Activated naive CD8-positive, alpha-beta T cell treated with anti-CD3 and anti-CD28 coated beads, Interleukin-2, amount 10 ng/mL, durations not matched to agents 7 days and 5 days (primary cell): ENCODE measurements around the gene TBXAS1. TPM values are rescaled to one million over a fixed set of nuclear protein-coding genes. Genes with fewer than 3 reads are reported as not detected.

ENCODE experiments used
- ATAC-seq: fragments of 150-1000 bp; cut with Tn5 transposase; one replicate; pipeline ENCODE4 v1.10.0; 2021; ENCODE audit warnings: low read depth, moderate library complexity
- POLR2A ChIA-PET: fragments of 350-600 bp; sonication (Branson Sonifier 250); formaldehyde crosslinking; loops from one replicate; lab custom pipeline; 2021; ENCODE audit warnings: antibody characterized with exemption; lab: Charles Lee
- DNase-seq: peaks from one replicate; pipeline ENCODE4 v3.0.0; 2021
- H3K27ac Mint-ChIP-seq: one replicate; pipeline ENCODE4 v1.8.0; 2022; ENCODE audit warnings: mild to moderate bottlenecking, mixed read lengths
- H3K27me3 Mint-ChIP-seq: one replicate; pipeline ENCODE4 v1.8.0; 2022; ENCODE audit warnings: mild to moderate bottlenecking, moderate library complexity, mixed read lengths
- H3K36me3 Mint-ChIP-seq: one replicate; pipeline ENCODE4 v1.8.0; 2021; ENCODE audit warnings: mild to moderate bottlenecking, mixed read lengths
- H3K4me1 Mint-ChIP-seq: one replicate; pipeline ENCODE4 v1.8.0; 2021; ENCODE audit warnings: mixed read lengths
- H3K4me3 Mint-ChIP-seq: one replicate; pipeline ENCODE4 v1.8.0; 2022; ENCODE audit warnings: mild to moderate bottlenecking, moderate library complexity, mixed read lengths
- H3K9me3 Mint-ChIP-seq: one replicate; pipeline ENCODE4 v1.8.0; 2021; ENCODE audit warnings: mixed read lengths
- total RNA-seq, 2 experiments: library from RNA; stranded (reverse); gene quantifications; one replicate each; pipeline ENCODE4 v1.2.3, GENCODE V29; 2021

The TBXAS1 gene
- total RNA-seq, 2 experiments from 2014 or later, result 2.1 to 3.0 TPM

DNA sequence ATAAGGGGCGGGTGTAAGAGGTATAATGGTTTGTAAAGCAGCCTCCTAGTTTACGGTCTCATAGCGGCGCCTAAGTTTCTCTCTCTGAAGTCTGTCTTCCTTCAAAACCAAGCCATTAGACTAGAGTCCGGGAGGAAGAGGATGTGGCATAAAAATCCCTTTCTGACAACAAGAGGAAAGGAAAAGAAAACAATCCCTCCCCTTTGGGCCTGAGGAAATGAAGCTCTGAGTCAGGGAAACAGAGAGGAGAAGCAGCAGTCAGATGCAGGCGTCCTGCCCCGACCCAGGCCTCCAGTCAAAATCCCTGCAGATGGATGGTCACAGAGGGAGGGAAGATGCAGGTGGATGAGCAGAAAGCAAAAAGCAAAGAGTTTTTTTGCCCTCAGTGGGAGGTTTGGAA is 210.0 kb downstream of the TBXAS1 start:
- Mint-ChIP-seq H3K4me1 (peaks cover 37% of the 10 kb centered on the region), H3K4me3 (no peak overlapping the region), H3K27me3 (no peaks in the 10 kb centered on the region), H3K27ac (peak overlapping the region; percentile 49), H3K36me3 (peaks cover 43% of the 10 kb centered on the region), H3K9me3 (no peaks in the 10 kb centered on the region)
- ATAC-seq (no peak), DNase-seq (no peak)
- POLR2A ChIA-PET, result interaction anchor here (1.3 kb wide), 1 partner anchor 24 kb away, joined by 3 read pairs; the partner anchor contains the start of gene PARP12

DNA sequence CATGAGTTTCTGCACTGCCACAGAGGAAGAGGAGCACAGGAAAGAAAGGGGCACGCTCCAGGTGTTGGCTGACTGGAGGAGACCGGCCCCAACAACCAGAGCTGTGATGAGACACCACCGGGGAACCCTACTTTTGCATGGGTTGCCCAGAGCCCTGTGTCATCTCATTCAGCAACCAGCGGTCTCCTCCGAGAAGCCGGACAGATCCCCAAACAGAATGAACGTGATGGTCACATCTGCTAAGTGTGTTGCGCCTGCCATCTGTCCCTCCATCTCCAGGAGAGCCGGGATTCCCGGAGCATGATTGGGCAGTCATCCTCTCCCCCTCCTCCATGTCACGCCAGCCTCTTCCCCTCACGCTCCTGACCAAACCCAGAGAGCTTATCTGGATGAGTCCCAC is 210.8 kb downstream of the TBXAS1 start:
- Mint-ChIP-seq H3K4me1 (peaks cover 37% of the 10 kb centered on the region), H3K36me3 (peaks cover 42% of the 10 kb centered on the region), H3K9me3 (no peaks in the 10 kb centered on the region), H3K27me3 (no peaks in the 10 kb centered on the region), H3K27ac (peak overlapping the region; percentile 11), H3K4me3 (no peak overlapping the region)
- ATAC-seq (no peak), DNase-seq (no peak)
- POLR2A ChIA-PET, result interaction anchor here (1.3 kb wide), 1 partner anchor 23 kb away, joined by 3 read pairs; the partner anchor contains the start of gene PARP12

DNA sequence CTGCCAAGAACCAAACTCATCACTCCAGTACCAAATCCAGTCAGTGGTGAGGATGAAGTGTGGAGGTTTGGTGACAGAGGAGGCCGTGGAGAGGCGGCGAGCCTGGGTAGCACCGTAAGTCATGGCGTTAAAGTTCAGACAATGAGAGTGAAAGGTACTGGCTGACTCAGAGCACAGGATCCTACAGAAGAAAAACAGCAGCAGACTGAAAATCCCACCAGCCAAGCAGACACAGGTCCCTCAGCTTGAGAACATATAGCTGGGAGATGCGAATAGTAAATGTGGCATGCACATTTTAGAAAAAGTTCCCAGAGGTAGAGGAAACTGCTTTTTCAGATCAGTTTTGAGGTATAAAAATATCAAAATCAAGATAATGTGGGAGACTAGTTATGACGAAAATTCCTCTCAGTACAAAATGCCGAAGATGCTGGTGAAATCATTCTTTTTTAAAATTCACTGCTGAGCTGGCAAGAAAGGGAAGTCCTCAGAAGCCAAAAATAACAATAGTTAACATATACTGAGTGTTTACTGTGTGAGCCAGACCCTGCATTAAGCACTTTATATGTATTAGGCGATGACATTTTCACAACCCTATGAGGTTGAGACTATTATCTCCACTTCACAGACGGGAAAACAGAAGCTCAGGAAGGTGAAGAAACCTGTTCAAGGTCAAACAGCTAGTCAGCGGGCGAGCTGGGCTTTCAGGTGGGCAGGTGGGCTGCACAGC is 212.8 kb downstream of the TBXAS1 start:
- H3K36me3 Mint-ChIP-seq, result peaks cover 32% of the 10 kb centered on the region
- H3K4me1 Mint-ChIP-seq, result peaks cover 26% of the 10 kb centered on the region
- H3K27ac Mint-ChIP-seq, result peak overlapping the region; percentile 17
- no peaks in the 10 kb centered on the region for H3K27me3 Mint-ChIP-seq
- no peak overlapping the region for H3K4me3 Mint-ChIP-seq
- ATAC-seq, result no peak
- DNase-seq, result no peak
- POLR2A ChIA-PET, result no interaction called here
- no peaks in the 10 kb centered on the region for H3K9me3 Mint-ChIP-seq

DNA sequence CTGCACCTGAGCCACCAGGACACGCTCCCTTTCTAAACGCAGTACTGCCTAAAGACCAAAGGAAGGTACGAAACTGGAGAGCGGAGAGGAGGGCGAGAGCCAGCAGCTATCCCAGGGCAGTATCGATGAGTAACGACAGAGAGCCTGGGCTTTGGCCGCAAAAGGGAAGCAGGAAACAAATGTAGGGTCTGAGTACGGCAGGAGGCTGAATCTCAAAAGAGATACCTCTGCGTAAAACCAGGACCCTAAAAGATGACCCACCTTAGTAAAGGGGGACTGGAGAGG is 213.3 kb downstream of the TBXAS1 start:
- H3K36me3 Mint-ChIP-seq, result peaks cover 29% of the 10 kb centered on the region
- no peak overlapping the region for H3K27ac Mint-ChIP-seq

DNA sequence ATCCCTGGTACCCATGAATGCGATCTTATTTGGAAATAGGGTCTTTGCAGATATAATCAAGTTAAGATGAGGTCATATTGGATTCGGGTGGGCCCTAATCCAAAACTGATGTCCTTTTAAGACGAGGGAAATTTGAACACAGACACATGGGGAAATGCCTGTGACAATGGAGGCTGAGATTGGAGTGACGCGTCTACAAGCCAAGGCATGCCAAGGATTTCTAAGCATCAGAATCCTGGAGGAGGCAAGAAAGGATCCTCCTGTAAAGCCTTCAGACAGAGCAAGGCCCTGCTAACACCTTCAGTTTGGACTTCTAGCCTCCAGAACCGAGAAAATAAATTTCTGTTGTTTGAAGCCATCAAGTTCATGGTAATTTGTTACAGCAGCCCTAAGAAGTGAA is 215.2 kb downstream of the TBXAS1 start:
- POLR2A ChIA-PET, result interaction anchor here (0.6 kb wide), 1 partner anchor 9 kb away, joined by 3 read pairs; no protein-coding TSS in a partner anchor
- peaks cover 19% of the 10 kb centered on the region for H3K4me1 Mint-ChIP-seq
- DNase-seq (no peak), ATAC-seq (no peak)
- peaks cover 29% of the 10 kb centered on the region for H3K36me3 Mint-ChIP-seq
- H3K27ac Mint-ChIP-seq, result no peak overlapping the region
- H3K9me3 Mint-ChIP-seq, result no peaks in the 10 kb centered on the region
- H3K27me3 Mint-ChIP-seq, result no peaks in the 10 kb centered on the region
- H3K4me3 Mint-ChIP-seq, result no peak overlapping the region

More for the DNA sequence above, 213.3 kb downstream of the TBXAS1 start:
- POLR2A ChIA-PET, result no interaction called here
- peaks cover 25% of the 10 kb centered on the region for H3K4me1 Mint-ChIP-seq
- H3K27me3 Mint-ChIP-seq, result no peaks in the 10 kb centered on the region
- DNase-seq, result no peak
- H3K9me3 Mint-ChIP-seq, result no peaks in the 10 kb centered on the region
- ATAC-seq, result no peak
- no peak overlapping the region for H3K4me3 Mint-ChIP-seq

DNA sequence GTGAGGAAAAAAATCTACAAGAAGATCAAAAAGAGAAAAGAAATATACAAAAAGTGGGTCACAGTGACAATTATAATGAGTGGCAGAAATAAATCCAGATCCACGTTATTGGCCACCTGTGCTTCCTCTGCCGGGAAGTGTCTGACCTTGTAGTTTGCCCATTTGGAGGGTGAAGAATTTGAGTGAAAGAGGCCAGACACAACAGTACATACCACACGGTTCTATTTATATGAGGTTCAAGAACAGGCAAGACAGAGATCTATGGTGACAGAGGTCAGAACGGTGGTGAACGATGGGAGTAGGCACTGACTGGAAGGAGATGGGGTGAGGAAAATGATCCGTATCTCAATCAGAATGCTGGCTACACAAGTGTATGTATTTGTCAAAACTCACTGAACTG is 216.6 kb downstream of the TBXAS1 start:
- ATAC-seq (no peak), DNase-seq (no peak)
- peaks cover 21% of the 10 kb centered on the region for H3K36me3 Mint-ChIP-seq
- H3K27ac Mint-ChIP-seq, result no peak overlapping the region
- H3K4me1 Mint-ChIP-seq, result peaks cover 9% of the 10 kb centered on the region
- POLR2A ChIA-PET, result no interaction called here
- H3K9me3 Mint-ChIP-seq, result no peaks in the 10 kb centered on the region
- no peaks in the 10 kb centered on the region for H3K27me3 Mint-ChIP-seq
- no peak overlapping the region for H3K4me3 Mint-ChIP-seq

DNA sequence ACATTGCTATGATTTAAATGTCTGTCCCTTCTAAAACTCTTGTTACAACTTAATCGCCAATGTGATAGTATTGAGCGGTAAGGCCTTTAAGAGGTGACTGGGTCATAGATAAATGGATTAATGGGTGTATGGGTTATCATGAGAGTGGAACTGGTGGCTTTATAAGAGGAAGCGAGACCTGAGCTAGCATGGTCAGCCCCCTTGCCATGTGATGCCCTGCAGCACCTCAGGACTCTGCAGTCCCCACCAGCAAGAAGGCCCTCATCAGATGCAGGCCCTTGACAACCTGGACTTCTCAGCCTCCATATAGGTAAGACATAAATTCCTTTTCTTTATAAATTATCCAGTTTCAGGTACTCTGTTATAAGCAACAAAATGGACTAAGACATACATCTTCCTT is 218.1 kb downstream of the TBXAS1 start:
- Mint-ChIP-seq H3K4me1 (peaks cover 3% of the 10 kb centered on the region), H3K36me3 (peaks cover 13% of the 10 kb centered on the region), H3K4me3 (no peak overlapping the region), H3K27me3 (no peaks in the 10 kb centered on the region), H3K27ac (no peak overlapping the region), H3K9me3 (no peaks in the 10 kb centered on the region)
- POLR2A ChIA-PET, result no interaction called here
- DNase-seq, result no peak
- ATAC-seq, result no peak

DNA sequence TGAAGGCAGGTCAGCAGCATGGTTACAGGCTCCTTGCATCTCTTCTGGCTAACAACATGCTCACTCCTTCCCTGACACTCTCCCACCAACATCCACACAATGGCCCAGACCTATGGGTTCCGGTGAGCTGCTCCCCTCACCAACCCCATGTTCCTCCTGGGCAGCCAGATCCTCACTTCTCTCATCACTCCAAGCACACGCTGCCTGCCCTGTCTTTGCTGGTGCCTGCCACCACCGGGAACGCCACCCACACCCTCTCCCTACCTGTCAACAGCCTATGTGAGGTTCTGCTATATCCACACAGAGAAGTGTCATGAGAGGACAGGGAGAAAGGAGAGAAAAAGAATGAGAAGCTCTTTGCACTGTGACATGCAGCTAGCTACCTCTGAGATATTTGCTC is 219.1 kb downstream of the TBXAS1 start:
- ATAC-seq (no peak), DNase-seq (no peak)
- peaks cover 6% of the 10 kb centered on the region for H3K4me1 Mint-ChIP-seq
- H3K4me3 Mint-ChIP-seq, result no peak overlapping the region
- peaks cover 18% of the 10 kb centered on the region for H3K36me3 Mint-ChIP-seq
- POLR2A ChIA-PET, result no interaction called here
- H3K9me3 Mint-ChIP-seq, result no peaks in the 10 kb centered on the region
- H3K27me3 Mint-ChIP-seq, result no peaks in the 10 kb centered on the region
- peak overlapping the region; percentile 17 for H3K27ac Mint-ChIP-seq

DNA sequence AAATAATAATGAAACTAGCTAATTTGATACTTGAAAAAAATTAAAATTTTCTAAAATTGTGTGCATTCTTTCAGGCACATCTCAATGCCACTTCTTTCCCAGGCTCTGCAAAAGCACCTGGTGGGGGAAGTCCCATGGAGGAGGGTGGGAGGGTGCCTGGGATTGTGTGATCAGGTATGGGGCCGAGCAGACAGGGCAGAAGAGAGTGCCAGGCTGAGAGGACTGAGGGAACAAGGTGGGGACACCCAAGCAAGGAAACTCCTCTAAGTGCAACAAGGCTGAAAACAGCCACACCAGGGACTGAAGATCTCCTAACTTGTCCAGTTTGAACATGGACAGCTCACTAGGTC is 219.9 kb downstream of the TBXAS1 start:
- Mint-ChIP-seq H3K27me3 (no peaks in the 10 kb centered on the region), H3K4me1 (peaks cover 12% of the 10 kb centered on the region), H3K36me3 (peaks cover 24% of the 10 kb centered on the region), H3K9me3 (no peaks in the 10 kb centered on the region), H3K4me3 (no peak overlapping the region), H3K27ac (no peak overlapping the region)
- DNase-seq (no peak), ATAC-seq (no peak)
- POLR2A ChIA-PET, result no interaction called here

DNA sequence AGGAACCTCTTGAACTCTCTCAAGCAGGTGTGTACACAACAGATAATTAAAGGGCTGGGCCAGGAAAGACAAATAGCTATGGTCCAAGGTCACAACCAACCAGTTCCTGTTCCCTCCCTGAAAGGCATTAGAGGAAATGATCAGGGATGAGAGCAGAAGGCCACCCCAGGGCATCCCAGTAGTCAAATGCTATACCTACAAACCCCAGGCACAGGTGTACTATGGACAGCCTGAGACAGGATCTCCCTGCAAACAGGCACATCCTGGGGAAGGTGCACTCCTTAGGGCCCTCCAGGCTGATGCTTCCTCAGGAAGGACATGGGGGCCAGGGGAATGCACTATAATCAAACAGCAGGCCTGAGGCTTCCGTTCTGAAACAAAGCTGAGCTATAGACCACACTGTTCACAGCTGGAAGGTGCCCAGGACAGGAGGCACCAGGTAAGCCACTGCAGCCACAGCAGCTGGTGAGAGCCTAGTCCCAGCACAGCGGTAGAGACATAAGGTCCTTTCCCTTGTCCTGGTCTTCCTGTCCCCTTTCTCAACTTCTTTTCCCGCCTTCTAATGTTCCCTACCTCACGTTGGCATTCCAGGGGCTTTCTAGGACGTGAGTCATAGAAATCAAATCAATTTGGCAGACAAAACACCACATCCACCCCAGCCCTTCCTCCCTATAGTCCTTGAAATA is 220.4 kb downstream of the TBXAS1 start:
- ATAC-seq (no peak), DNase-seq (no peak)
- H3K27me3 Mint-ChIP-seq, result no peaks in the 10 kb centered on the region
- H3K4me3 Mint-ChIP-seq, result no peak overlapping the region
- POLR2A ChIA-PET, result no interaction called here
- H3K27ac Mint-ChIP-seq, result no peak overlapping the region
- no peaks in the 10 kb centered on the region for H3K9me3 Mint-ChIP-seq
- peaks cover 27% of the 10 kb centered on the region for H3K36me3 Mint-ChIP-seq
- H3K4me1 Mint-ChIP-seq, result peaks cover 18% of the 10 kb centered on the region

DNA sequence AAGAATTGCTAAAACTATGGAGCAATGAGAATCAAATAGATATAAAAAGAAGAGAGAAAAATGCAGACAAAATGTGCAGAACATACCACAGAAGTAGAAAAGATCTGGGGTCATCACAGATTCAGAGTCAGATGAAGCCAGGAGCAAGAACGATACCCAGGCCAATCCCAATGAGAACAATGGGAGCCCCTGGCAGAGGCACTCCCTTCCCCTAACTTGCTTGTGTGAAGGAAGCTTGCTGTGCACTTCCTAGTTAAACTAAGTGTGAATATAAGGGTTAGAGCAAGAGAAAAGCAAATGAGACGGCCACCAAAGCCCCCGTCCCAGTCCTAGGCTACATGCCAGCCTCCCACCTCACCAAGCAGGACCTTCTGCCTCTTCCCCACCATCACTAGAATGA is 221.0 kb downstream of the TBXAS1 start:
- POLR2A ChIA-PET, result no interaction called here
- no peaks in the 10 kb centered on the region for H3K27me3 Mint-ChIP-seq
- H3K9me3 Mint-ChIP-seq, result no peaks in the 10 kb centered on the region
- ATAC-seq (no peak), DNase-seq (no peak)
- H3K4me1 Mint-ChIP-seq, result peaks cover 22% of the 10 kb centered on the region
- H3K36me3 Mint-ChIP-seq, result peaks cover 32% of the 10 kb centered on the region
- H3K4me3 Mint-ChIP-seq, result no peak overlapping the region
- H3K27ac Mint-ChIP-seq, result no peak overlapping the region

DNA sequence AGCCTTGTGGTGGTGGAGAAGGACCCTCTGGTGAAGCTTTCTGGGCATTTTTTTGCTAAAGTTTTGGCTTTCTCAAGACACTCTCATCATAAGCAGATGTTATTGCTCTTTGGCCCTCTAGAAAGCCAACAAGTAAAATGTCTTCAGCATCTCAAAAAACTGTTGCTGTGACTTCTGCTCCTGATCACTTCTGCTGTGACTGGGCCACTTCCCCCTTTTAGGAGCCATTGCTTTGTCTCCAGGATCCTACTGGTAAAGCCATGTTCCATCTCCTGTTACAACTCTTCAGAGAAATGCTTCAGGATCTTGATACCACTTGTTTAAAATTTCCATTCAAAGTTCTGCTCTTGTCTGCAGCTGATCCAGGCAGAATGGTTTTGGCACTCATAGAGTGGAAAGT is 222.8 kb downstream of the TBXAS1 start:
- no peaks in the 10 kb centered on the region for H3K27me3 Mint-ChIP-seq
- POLR2A ChIA-PET, result no interaction called here
- DNase-seq (no peak), ATAC-seq (no peak)
- no peak overlapping the region for H3K4me3 Mint-ChIP-seq
- peaks cover 35% of the 10 kb centered on the region for H3K36me3 Mint-ChIP-seq
- H3K4me1 Mint-ChIP-seq, result peaks cover 32% of the 10 kb centered on the region
- no peaks in the 10 kb centered on the region for H3K9me3 Mint-ChIP-seq
- H3K27ac Mint-ChIP-seq, result no peak overlapping the region

DNA sequence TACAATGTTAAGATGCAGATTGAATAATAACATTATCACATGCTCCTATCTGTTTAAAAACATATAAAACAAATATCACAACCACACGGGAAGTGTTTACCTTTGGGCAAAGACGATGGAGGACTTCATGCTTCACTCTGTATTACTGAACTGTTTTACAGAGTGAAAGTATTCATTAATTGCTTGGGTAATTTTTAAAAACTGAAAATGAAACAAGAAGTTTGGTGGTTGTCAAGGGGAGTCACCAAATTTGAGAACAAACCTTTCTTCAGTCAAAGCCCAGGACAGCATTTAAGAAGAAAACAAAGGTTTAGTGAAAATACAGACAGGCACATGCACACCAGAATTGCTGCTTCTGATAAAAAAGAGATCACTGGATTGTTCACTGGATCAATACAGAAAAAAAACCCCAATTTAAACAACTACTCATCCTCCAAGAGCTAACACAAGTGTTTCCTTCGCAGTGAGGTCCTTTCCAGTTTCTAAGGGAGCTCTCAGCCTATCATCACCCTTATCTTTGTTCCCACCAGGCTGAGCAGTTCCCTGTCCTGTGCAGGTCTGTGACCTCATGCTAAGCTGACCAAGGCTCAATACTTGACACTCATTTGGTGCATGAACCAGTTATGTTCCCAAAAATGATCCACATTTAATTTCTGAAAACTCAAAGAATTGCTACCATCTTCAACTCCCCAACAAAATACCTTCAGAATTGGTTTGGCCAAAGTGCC is 224.9 kb downstream of the TBXAS1 start:
- Mint-ChIP-seq H3K27me3 (no peaks in the 10 kb centered on the region), H3K4me1 (peaks cover 41% of the 10 kb centered on the region), H3K27ac (peak overlapping the region; percentile 64), H3K9me3 (no peaks in the 10 kb centered on the region), H3K36me3 (peaks cover 35% of the 10 kb centered on the region), H3K4me3 (peak overlapping the region; percentile 17)
- DNase-seq (no peak), ATAC-seq (no peak)
- POLR2A ChIA-PET, result interaction anchor here (0.5 kb wide), 1 partner anchor 344 kb away, joined by 3 read pairs; the partner anchor contains the start of gene SLC37A3
